WTC11 (cell line): ENCODE measurements around the gene PPM1L. TPM values are rescaled to one million over a fixed set of nuclear protein-coding genes. Genes with fewer than 3 reads are reported as not detected.

Experiments
- ATAC-seq: fragments of 200-7000 bp; cut with Tn5 transposase; 2 replicates; pipeline ENCODE4 v1.10.0; 2021; ENCODE audit warnings: mild to moderate bottlenecking, moderate library complexity
- CTCF ChIA-PET: fragments of 300-600 bp; sonication (Branson Sonifier 250); formaldehyde crosslinking; loops from one replicate; lab custom pipeline; 2021; ENCODE audit warnings: antibody characterized with exemption; lab: Charles Lee
- POLR2A ChIA-PET: fragments of 350-600 bp; sonication (Branson Sonifier 250); formaldehyde crosslinking; loops from one replicate; lab custom pipeline; 2021; ENCODE audit warnings: antibody characterized with exemption; lab: Charles Lee
- DNase-seq: peaks from one replicate; pipeline ENCODE4 v3.0.0; 2021; ENCODE audit warnings: low spot score
- H3K27ac Mint-ChIP-seq: 2 replicates; pipeline ENCODE4 v1.8.0; 2021; ENCODE audit warnings: mixed read lengths
- H3K27me3 Mint-ChIP-seq: 2 replicates; pipeline ENCODE4 v1.8.0; 2021; ENCODE audit warnings: low read depth, mild to moderate bottlenecking, moderate library complexity, mixed read lengths
- H3K36me3 Mint-ChIP-seq: 2 replicates; pipeline ENCODE4 v1.8.0; 2021; ENCODE audit warnings: mixed read lengths
- H3K4me1 Mint-ChIP-seq: 2 replicates; pipeline ENCODE4 v1.8.0; 2022; ENCODE audit warnings: mixed read lengths
- H3K4me3 Mint-ChIP-seq: 2 replicates; pipeline ENCODE4 v1.8.0; 2021; ENCODE audit warnings: mild to moderate bottlenecking, moderate library complexity, mixed read lengths
- H3K9me3 Mint-ChIP-seq: 2 replicates; pipeline ENCODE4 v1.8.0; 2021; ENCODE audit warnings: mixed read lengths
- ARID4B ChIP-seq: sonication (generic); formaldehyde crosslinking; IDR thresholded peaks from 2 replicates; pipeline ENCODE4 v1.8.0; 2023; ENCODE audit warnings: missing genetic modification reagents, mild to moderate bottlenecking, borderline replicate concordance
- ATF3 ChIP-seq: sonication (generic); formaldehyde crosslinking; conservative IDR thresholded peaks from 2 replicates; pipeline ENCODE4 v1.8.1; 2022; ENCODE audit warnings: mild to moderate bottlenecking, missing genetic modification reagents
- CREM ChIP-seq: sonication (generic); formaldehyde crosslinking; IDR thresholded peaks from 2 replicates; pipeline ENCODE4 v1.8.1; 2022; ENCODE audit warnings: mild to moderate bottlenecking, missing genetic modification reagents, moderate library complexity
- ESRRA ChIP-seq: sonication (generic); formaldehyde crosslinking; IDR thresholded peaks from 2 replicates; pipeline ENCODE4 v1.8.1; 2022; ENCODE audit warnings: mild to moderate bottlenecking, missing genetic modification reagents, borderline replicate concordance
- FOXK1 ChIP-seq: sonication (generic); formaldehyde crosslinking; IDR thresholded peaks from 2 replicates; pipeline ENCODE4 v1.8.0; 2022; ENCODE audit warnings: mild to moderate bottlenecking, moderate library complexity, missing genetic modification reagents
- IRF1 ChIP-seq: sonication (generic); formaldehyde crosslinking; IDR thresholded peaks from 2 replicates; pipeline ENCODE4 v1.8.0; 2023; ENCODE audit warnings: missing genetic modification reagents
- JAZF1 ChIP-seq: fragments of 250-450 bp; sonication (Bioruptor Pico); IDR thresholded peaks from 2 replicates; pipeline ENCODE4 v1.9.0; 2021; ENCODE audit warnings: moderate library complexity, mild to moderate bottlenecking, inconsistent platforms
- JUN ChIP-seq: sonication (generic); formaldehyde crosslinking; IDR thresholded peaks from 2 replicates; pipeline ENCODE4 v1.8.0; 2023; ENCODE audit warnings: mild to moderate bottlenecking, missing genetic modification reagents
- NFATC4 ChIP-seq: fragments of 250-450 bp; sonication (Bioruptor Pico); IDR thresholded peaks from 2 replicates; pipeline ENCODE4 v1.9.0; 2021; ENCODE audit warnings: mild to moderate bottlenecking
- SMAD4 ChIP-seq: sonication (generic); formaldehyde crosslinking; IDR thresholded peaks from 2 replicates; pipeline ENCODE4 v1.8.0; 2022; ENCODE audit warnings: mild to moderate bottlenecking, missing genetic modification reagents
- SP1 ChIP-seq: sonication (generic); formaldehyde crosslinking; conservative IDR thresholded peaks from 2 replicates; pipeline ENCODE4 v1.8.1; 2022; ENCODE audit warnings: missing genetic modification reagents
- TEAD1 ChIP-seq: sonication (generic); formaldehyde crosslinking; IDR thresholded peaks from 2 replicates; pipeline ENCODE4 v1.8.0; 2022; ENCODE audit warnings: mild to moderate bottlenecking, missing genetic modification reagents
- TEAD4 ChIP-seq: sonication (generic); formaldehyde crosslinking; IDR thresholded peaks from 2 replicates; pipeline ENCODE4 v1.8.0; 2022; ENCODE audit warnings: mild to moderate bottlenecking, missing genetic modification reagents
- ZNF317 ChIP-seq: sonication (generic); formaldehyde crosslinking; IDR thresholded peaks from 2 replicates; pipeline ENCODE4 v1.8.1; 2023; ENCODE audit warnings: low read depth, mild to moderate bottlenecking, moderate library complexity, missing genetic modification reagents, borderline replicate concordance
- total RNA-seq: library from RNA; stranded (reverse); gene quantifications from 3 replicates; pipeline ENCODE4 v1.2.3, GENCODE V29; 2021
- TF ChIP-seq, protein P1 (sequence below): sonication (generic); formaldehyde crosslinking; IDR thresholded peaks from 2 replicates; pipeline ENCODE4 v1.8.1; 2022; ENCODE audit warnings: missing genetic modification reagents, borderline replicate concordance
- TF ChIP-seq, protein P2 (sequence below): sonication (generic); formaldehyde crosslinking; conservative IDR thresholded peaks from 2 replicates; pipeline ENCODE4 v1.8.1; 2023; ENCODE audit warnings: mild to moderate bottlenecking, low read depth, missing genetic modification reagents, moderate library complexity
- TF ChIP-seq, protein P3 (sequence below): sonication (generic); formaldehyde crosslinking; IDR thresholded peaks from 2 replicates; pipeline ENCODE4 v1.8.1; 2022; ENCODE audit warnings: mild to moderate bottlenecking, moderate library complexity, missing genetic modification reagents

Gene PPM1L
- total RNA-seq, 1 experiment from 2014 or later: 18.1 TPM

DNA sequence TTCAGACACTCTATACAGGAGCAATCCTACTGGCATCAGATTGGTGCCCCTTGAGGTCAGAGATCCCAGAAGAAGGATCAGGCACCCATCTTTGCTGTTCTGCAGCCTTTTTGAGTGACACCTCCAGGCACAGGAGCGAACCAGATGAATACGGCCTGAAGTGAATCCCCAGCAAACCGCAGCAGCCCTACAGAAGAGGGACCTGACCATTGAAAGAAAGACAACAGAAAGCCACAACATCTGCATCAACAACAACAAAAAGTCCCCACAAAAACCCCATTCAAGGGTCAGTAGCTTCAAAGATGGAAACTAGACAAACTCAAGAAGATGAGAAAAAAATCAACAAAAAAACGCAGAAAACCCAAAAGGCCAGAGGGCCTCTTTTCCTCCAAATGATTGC lies 130.4 kb downstream of the PPM1L start (continued):
- no peak for TF ChIP-seq ATF3 (CRISPR knock-in tag)
- TF ChIP-seq ZNF317 (CRISPR knock-in tag): no peak
- no peak for TF ChIP-seq IRF1 (CRISPR knock-in tag)
- no peak for TF ChIP-seq SMAD4 (CRISPR knock-in tag)
- TF ChIP-seq FOXK1: no peak
- TF ChIP-seq ARID4B (CRISPR knock-in tag): no peak

DNA sequence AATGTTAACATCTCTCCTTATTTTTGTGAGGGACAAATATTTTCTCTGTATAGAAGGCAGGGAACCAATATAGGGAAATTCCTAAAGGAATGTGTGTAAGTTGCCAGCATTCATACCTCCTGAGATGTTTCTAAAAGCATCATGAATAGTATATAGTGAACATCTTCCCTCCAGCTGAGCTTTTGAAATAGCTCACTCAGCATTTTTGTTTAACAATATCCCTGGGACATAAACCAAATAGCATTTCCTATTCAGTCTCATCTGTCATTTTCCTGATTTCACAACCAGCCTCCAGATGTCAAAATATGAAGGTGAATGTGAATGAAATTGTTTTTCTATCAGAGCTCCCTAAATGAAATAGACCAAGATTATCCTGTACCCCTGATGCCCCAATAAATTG lies 137.2 kb downstream of the PPM1L start:
- ChIA-PET CTCF (no interaction called here), POLR2A (interaction anchor here (0.6 kb wide), 1 partner anchor 1840 kb away, joined by 8 read pairs; no protein-coding TSS in a partner anchor)
- ATAC-seq: no peak; the same call in 1 of the 2 replicates
- Mint-ChIP-seq H3K4me1 (peaks cover 32% of the 10 kb centered on the region), H3K27ac (peak overlapping the region; percentile 82; the same call in 1 of the 2 replicates), H3K4me3 (no peak overlapping the region; the same call in 1 of the 2 replicates), H3K9me3 (peaks cover 40% of the 10 kb centered on the region)
- DNase-seq: no peak
- TF ChIP-seq TEAD1 (CRISPR knock-in tag): peak; percentile 17; the same call in 1 of the 2 replicates
- no peak for TF ChIP-seq JAZF1 (CRISPR knock-in tag)
- TF ChIP-seq, all 79 proteins: peak for 1
- Mint-ChIP-seq H3K27me3 (no peaks in the 10 kb centered on the region), H3K36me3 (peaks cover 28% of the 10 kb centered on the region)

DNA sequence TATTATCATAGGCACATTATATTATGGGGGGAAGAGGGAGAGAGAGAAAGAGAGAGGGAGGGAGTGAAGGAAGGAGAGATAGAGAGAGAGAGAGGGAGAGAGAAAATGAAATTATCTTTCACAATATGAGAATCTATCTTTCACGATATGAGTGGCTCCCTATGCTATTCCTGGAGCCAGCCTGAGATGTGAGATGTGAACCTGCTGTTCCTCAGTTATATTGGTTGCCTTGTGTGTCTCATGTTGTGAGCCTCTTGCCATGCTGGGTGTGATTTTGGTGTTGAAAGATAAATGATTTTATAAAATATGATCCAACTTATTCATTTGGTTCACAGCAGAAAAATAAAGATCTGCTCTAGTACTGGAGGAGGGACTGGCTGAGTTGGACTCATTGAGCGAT lies 148.7 kb downstream of the PPM1L start:
- H3K9me3 Mint-ChIP-seq: peaks cover 11% of the 10 kb centered on the region
- ChIA-PET POLR2A (no interaction called here), CTCF (no interaction called here)
- ATAC-seq (no peak), DNase-seq (no peak)
- no peak overlapping the region for H3K27ac Mint-ChIP-seq
- TF ChIP-seq, protein P1, sequence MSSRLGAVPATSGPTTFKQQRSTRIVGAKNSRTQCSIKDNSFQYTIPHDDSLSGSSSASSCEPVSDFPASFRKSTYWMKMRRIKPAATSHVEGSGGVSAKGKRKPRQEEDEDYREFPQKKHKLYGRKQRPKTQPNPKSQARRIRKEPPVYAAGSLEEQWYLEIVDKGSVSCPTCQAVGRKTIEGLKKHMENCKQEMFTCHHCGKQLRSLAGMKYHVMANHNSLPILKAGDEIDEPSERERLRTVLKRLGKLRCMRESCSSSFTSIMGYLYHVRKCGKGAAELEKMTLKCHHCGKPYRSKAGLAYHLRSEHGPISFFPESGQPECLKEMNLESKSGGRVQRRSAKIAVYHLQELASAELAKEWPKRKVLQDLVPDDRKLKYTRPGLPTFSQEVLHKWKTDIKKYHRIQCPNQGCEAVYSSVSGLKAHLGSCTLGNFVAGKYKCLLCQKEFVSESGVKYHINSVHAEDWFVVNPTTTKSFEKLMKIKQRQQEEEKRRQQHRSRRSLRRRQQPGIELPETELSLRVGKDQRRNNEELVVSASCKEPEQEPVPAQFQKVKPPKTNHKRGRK (CRISPR knock-in tag): no peak
- TF ChIP-seq NFATC4 (CRISPR knock-in tag) (no peak), IRF1 (CRISPR knock-in tag) (no peak), JUN (CRISPR knock-in tag) (no peak), ESRRA (CRISPR knock-in tag) (no peak)
- H3K4me3 Mint-ChIP-seq: no peak overlapping the region
- no peaks in the 10 kb centered on the region for H3K27me3 Mint-ChIP-seq
- peaks cover 25% of the 10 kb centered on the region for H3K4me1 Mint-ChIP-seq
- H3K36me3 Mint-ChIP-seq: no peaks in the 10 kb centered on the region

DNA sequence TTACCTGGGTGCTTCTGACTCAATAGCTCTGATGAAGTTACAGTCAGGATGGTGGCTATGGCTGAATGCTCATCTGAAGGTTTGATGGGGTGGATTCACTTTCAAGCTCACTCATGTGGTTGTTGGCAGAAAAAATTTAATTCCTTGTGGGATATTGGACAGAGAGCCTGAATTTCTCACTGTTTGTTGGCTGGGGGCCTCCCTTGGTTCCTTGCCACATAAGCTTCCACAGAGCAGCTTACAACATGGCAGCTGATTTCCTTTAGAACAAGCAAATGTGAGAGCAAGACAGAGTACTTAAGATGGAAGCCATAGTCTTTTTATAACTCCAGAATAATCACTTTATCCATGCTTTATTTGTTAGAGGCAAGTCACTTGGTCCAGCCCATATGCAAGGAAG lies 150.6 kb downstream of the PPM1L start:
- no peaks in the 10 kb centered on the region for H3K36me3 Mint-ChIP-seq
- H3K4me1 Mint-ChIP-seq: peaks cover 22% of the 10 kb centered on the region
- no peak for ATAC-seq
- CTCF ChIA-PET: no interaction called here
- no peak overlapping the region for H3K4me3 Mint-ChIP-seq
- TF ChIP-seq SP1 (CRISPR knock-in tag): no peak
- TF ChIP-seq, protein P2, sequence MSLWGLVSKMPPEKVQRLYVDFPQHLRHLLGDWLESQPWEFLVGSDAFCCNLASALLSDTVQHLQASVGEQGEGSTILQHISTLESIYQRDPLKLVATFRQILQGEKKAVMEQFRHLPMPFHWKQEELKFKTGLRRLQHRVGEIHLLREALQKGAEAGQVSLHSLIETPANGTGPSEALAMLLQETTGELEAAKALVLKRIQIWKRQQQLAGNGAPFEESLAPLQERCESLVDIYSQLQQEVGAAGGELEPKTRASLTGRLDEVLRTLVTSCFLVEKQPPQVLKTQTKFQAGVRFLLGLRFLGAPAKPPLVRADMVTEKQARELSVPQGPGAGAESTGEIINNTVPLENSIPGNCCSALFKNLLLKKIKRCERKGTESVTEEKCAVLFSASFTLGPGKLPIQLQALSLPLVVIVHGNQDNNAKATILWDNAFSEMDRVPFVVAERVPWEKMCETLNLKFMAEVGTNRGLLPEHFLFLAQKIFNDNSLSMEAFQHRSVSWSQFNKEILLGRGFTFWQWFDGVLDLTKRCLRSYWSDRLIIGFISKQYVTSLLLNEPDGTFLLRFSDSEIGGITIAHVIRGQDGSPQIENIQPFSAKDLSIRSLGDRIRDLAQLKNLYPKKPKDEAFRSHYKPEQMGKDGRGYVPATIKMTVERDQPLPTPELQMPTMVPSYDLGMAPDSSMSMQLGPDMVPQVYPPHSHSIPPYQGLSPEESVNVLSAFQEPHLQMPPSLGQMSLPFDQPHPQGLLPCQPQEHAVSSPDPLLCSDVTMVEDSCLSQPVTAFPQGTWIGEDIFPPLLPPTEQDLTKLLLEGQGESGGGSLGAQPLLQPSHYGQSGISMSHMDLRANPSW (CRISPR knock-in tag): no peak
- no peak for TF ChIP-seq ESRRA (CRISPR knock-in tag)
- TF ChIP-seq, protein P3, sequence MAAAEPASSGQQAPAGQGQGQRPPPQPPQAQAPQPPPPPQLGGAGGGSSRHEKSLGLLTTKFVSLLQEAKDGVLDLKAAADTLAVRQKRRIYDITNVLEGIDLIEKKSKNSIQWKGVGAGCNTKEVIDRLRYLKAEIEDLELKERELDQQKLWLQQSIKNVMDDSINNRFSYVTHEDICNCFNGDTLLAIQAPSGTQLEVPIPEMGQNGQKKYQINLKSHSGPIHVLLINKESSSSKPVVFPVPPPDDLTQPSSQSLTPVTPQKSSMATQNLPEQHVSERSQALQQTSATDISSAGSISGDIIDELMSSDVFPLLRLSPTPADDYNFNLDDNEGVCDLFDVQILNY (CRISPR knock-in tag): no peak
- TF ChIP-seq CREM (CRISPR knock-in tag): no peak
- TF ChIP-seq JAZF1 (CRISPR knock-in tag): no peak
- TF ChIP-seq FOXK1: no peak
- TF ChIP-seq TEAD4 (CRISPR knock-in tag): no peak
- TF ChIP-seq, all 79 proteins: peak for 0
- no peaks in the 10 kb centered on the region for H3K27me3 Mint-ChIP-seq
- H3K27ac Mint-ChIP-seq: no peak overlapping the region
- POLR2A ChIA-PET: no interaction called here
- DNase-seq: no peak
- peaks cover 11% of the 10 kb centered on the region for H3K9me3 Mint-ChIP-seq
